GM12892 (cell line): ENCODE results near the gene TMEM213.

ENCODE experiments used
- POLR2A ChIP-seq: IDR thresholded peaks from 2 replicates; pipeline ENCODE4 v1.6.1; 2011; ENCODE audit warnings: low read depth, low read length, control low read depth
- POLR2AphosphoS5 ChIP-seq: IDR thresholded peaks from 2 replicates; pipeline ENCODE4 v1.6.1; 2011; ENCODE audit warnings: low read depth, low read length, control low read depth

DNA sequence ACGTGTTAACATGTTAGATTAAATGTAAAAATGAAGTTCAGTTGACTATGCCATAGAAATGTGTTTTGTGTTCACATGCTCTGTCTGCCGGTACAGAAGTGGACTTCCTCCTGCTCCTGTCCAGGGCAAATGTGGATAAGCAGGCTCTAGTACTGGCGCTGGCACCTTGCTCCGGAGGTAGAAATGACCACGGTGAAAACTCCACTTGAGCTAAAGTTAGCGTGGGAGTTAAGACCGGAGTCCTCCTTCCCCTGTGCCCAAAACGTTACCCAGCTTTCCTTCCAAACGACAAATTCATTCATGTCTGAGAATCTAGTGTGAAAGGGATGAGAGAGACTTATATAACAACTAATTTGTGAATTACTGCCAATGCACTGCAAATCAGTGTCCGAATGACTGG lies 35.2 kb downstream of the TMEM213 start:
- TF ChIP-seq POLR2A (no peak), POLR2AphosphoS5 (no peak)
